ENCODE results near the gene STX3. TPM values are rescaled to one million over a fixed set of nuclear protein-coding genes. Genes with fewer than 3 reads are reported as not detected.

The STX3 gene
- total RNA-seq, 5 donors from 2014 or later (not counting 1 experiment from before 2014, with no cell fraction given), result 8.9 to 13.3 (median 11.4) TPM

DNA sequence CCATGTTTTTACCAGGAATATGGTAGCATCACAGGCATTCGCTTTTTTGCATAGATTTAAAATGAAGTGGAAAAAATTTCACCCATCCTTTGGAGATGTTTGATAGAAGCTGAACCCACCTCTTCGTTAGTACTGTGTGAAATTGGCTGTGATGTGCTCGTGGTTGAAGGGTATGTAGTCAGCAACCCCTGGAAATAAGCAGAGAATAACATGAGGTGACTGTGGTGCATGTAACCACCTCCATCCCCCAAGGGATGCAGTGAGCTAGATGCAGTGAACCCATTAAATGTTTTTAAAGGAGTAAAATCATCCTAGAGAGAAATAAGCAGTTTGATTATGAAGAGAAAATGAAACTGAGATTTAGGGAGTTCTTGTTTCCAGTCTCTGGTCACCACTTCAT is 74.2 kb downstream of the STX3 start:
- Histone ChIP-seq H3K4me3 (ENCODE audit: control insufficient read depth in 1 of 2, extremely low read depth in 1 of 2, low read length in 1 of 2) (no peak overlapping the region), H3K36me3 (ENCODE audit: control insufficient read depth in 2 of 2, extremely low read depth in 1 of 2, insufficient read depth in 1 of 2, low read length in 1 of 2) (no peaks in the 10 kb centered on the region), H3K4me1 (ENCODE audit: control insufficient read depth in 1 of 2, extremely low read depth in 1 of 2, insufficient read depth in 2 of 2, low read length in 2 of 2) (no peaks in the 10 kb centered on the region), H3K27ac (ENCODE audit: low read length) (no peak overlapping the region), H3K9me3 (no peaks in the 10 kb centered on the region), H3K27me3 (replicated peaks in 1 of 2; ENCODE audit: control insufficient read depth in 2 of 2, extremely low read depth in 1 of 2, insufficient read depth in 2 of 2, low read length in 1 of 2) (no peaks in the 10 kb centered on the region)
- no peak for DNase-seq
- no peak overlapping the region for H3K4me3 Mint-ChIP-seq
- no peaks in the 10 kb centered on the region for H3K36me3 Mint-ChIP-seq
- no peak for ATAC-seq (replicated peaks in 1 of 4)
- no peaks in the 10 kb centered on the region for H3K4me1 Mint-ChIP-seq
- no peak overlapping the region for H3K27ac Mint-ChIP-seq
- H3K27me3 Mint-ChIP-seq, result peaks cover 0 to 8% of the 10 kb centered on the region in 2 donors
- CTCF ChIA-PET, result no interaction called here
- POLR2A ChIA-PET, result no interaction called here
- H3K9me3 Mint-ChIP-seq, result no peaks in the 10 kb centered on the region
- no CpG with 5 or more reads among the region's 3 CpGs for WGBS (ENCODE audit: insufficient coverage)

DNA sequence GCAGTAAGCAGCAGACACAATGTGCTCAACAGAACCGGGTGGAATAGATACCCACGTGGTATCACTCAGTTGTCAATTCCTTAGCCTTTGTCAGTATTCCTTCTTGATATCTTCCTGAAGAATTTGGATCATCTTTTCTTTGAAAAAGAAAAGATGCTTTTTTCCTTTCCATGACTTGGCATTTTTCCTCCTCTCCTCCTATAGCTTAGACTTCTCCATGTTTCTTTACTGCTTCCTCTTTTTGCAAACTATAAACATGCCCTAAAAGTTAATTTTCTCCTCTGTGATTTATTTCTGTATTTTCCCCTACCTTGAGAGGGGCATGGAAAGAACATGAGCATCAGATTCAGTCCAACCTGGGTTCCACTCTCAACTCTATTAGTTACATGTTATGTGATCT is 78.4 kb downstream of the STX3 start:
- 75% methylated on average over 2 of the region's 2 CpGs for WGBS (ENCODE audit: insufficient coverage)
- ATAC-seq (replicated peaks in 1 of 4) (no peak), DNase-seq (no peak)
- no peak overlapping the region for H3K27ac Mint-ChIP-seq
- H3K27me3 ChIP-seq (replicated peaks in 1 of 2; ENCODE audit: control insufficient read depth in 2 of 2, extremely low read depth in 1 of 2, insufficient read depth in 2 of 2, low read length in 1 of 2), result no peaks in the 10 kb centered on the region
- H3K27ac ChIP-seq (ENCODE audit: low read length), result no peak overlapping the region
- ChIA-PET CTCF (no interaction called here), POLR2A (no interaction called here)
- H3K27me3 Mint-ChIP-seq, result peaks cover 10 to 13% of the 10 kb centered on the region in 2 donors
- H3K9me3 Mint-ChIP-seq, result no peaks in the 10 kb centered on the region
- no peak overlapping the region for H3K4me3 Mint-ChIP-seq
- H3K4me1 Mint-ChIP-seq, result no peaks in the 10 kb centered on the region
- no peaks in the 10 kb centered on the region for H3K36me3 Mint-ChIP-seq
- H3K4me3 ChIP-seq (ENCODE audit: control insufficient read depth in 1 of 2, extremely low read depth in 1 of 2, low read length in 1 of 2), result no peak overlapping the region
- H3K36me3 ChIP-seq (ENCODE audit: control insufficient read depth in 2 of 2, extremely low read depth in 1 of 2, insufficient read depth in 1 of 2, low read length in 1 of 2), result no peaks in the 10 kb centered on the region
- H3K9me3 ChIP-seq, result no peaks in the 10 kb centered on the region
- H3K4me1 ChIP-seq (ENCODE audit: control insufficient read depth in 1 of 2, extremely low read depth in 1 of 2, insufficient read depth in 2 of 2, low read length in 2 of 2), result no peaks in the 10 kb centered on the region

DNA sequence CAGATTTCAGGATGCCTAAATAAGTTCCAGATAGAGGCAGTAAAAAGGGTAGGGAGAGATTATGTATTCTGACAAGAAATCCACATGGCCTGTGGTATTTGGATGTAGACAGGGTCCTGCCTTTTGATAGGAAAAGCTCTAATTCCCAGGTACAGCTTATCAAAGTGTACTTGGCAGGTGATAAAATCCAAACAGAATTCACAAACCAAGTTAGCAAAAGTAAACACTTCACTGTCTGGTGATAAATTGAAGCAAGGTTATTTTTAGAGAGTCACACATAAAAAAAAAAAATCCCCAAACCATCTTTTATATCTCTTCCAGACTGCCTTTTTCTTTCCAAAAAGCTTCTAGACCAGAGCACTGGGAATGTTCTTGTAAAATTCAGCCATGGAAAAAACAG is 84.4 kb downstream of the STX3 start:
- Mint-ChIP-seq H3K27me3 (peaks cover 8 to 13% of the 10 kb centered on the region in 2 donors), H3K27ac (no peak overlapping the region), H3K9me3 (no peaks in the 10 kb centered on the region), H3K4me1 (no peaks in the 10 kb centered on the region), H3K36me3 (no peaks in the 10 kb centered on the region), H3K4me3 (no peak overlapping the region)
- no peaks in the 10 kb centered on the region for H3K27me3 ChIP-seq (replicated peaks in 1 of 2; ENCODE audit: control insufficient read depth in 2 of 2, extremely low read depth in 1 of 2, insufficient read depth in 2 of 2, low read length in 1 of 2)
- ChIA-PET CTCF (no interaction called here), POLR2A (no interaction called here)
- no peak for DNase-seq
- no peaks in the 10 kb centered on the region for H3K9me3 ChIP-seq
- no peaks in the 10 kb centered on the region for H3K4me1 ChIP-seq (ENCODE audit: control insufficient read depth in 1 of 2, extremely low read depth in 1 of 2, insufficient read depth in 2 of 2, low read length in 2 of 2)
- no peak overlapping the region for H3K27ac ChIP-seq (ENCODE audit: low read length)
- no peak overlapping the region for H3K4me3 ChIP-seq (ENCODE audit: control insufficient read depth in 1 of 2, extremely low read depth in 1 of 2, low read length in 1 of 2)
- no peak for ATAC-seq (replicated peaks in 1 of 4)
- no peaks in the 10 kb centered on the region for H3K36me3 ChIP-seq (ENCODE audit: control insufficient read depth in 2 of 2, extremely low read depth in 1 of 2, insufficient read depth in 1 of 2, low read length in 1 of 2)

DNA sequence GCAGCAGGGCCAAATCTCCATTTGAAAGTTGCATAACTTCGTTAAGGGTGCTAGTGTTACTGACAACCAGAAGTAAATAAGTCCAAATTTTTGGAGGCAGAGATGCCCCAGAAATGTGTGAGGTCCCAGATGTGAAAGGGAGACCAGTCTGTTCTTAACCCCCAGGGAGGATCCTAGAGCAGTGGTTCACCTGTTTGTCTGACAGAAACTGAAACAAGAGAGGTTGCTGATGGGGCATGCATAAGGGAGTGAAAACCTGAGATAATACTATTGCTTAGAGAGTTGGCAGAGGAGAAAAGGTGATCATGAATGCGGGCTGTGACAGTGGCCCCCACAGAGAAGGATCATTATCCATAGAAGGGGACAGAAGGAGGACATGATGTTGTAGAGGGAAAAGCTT is 86.3 kb downstream of the STX3 start:
- no peaks in the 10 kb centered on the region for H3K4me1 ChIP-seq (ENCODE audit: control insufficient read depth in 1 of 2, extremely low read depth in 1 of 2, insufficient read depth in 2 of 2, low read length in 2 of 2)
- no peaks in the 10 kb centered on the region for H3K9me3 ChIP-seq
- H3K9me3 Mint-ChIP-seq, result no peaks in the 10 kb centered on the region
- H3K4me3 ChIP-seq (ENCODE audit: control insufficient read depth in 1 of 2, extremely low read depth in 1 of 2, low read length in 1 of 2), result no peak overlapping the region
- H3K27ac Mint-ChIP-seq, result no peak overlapping the region
- no peak overlapping the region for H3K4me3 Mint-ChIP-seq
- ATAC-seq (replicated peaks in 1 of 4), result no peak
- WGBS (ENCODE audit: insufficient coverage), result 86% methylated on average over 2 of the region's 2 CpGs
- ChIA-PET POLR2A (no interaction called here), CTCF (no interaction called here)
- H3K27ac ChIP-seq (ENCODE audit: low read length), result no peak overlapping the region
- no peaks in the 10 kb centered on the region for H3K36me3 ChIP-seq (ENCODE audit: control insufficient read depth in 2 of 2, extremely low read depth in 1 of 2, insufficient read depth in 1 of 2, low read length in 1 of 2)
- no peaks in the 10 kb centered on the region for H3K27me3 ChIP-seq (replicated peaks in 1 of 2; ENCODE audit: control insufficient read depth in 2 of 2, extremely low read depth in 1 of 2, insufficient read depth in 2 of 2, low read length in 1 of 2)
- no peaks in the 10 kb centered on the region for H3K36me3 Mint-ChIP-seq
- no peaks in the 10 kb centered on the region for H3K4me1 Mint-ChIP-seq
- H3K27me3 Mint-ChIP-seq, result peaks cover 7 to 9% of the 10 kb centered on the region in 2 donors
- DNase-seq, result no peak

DNA sequence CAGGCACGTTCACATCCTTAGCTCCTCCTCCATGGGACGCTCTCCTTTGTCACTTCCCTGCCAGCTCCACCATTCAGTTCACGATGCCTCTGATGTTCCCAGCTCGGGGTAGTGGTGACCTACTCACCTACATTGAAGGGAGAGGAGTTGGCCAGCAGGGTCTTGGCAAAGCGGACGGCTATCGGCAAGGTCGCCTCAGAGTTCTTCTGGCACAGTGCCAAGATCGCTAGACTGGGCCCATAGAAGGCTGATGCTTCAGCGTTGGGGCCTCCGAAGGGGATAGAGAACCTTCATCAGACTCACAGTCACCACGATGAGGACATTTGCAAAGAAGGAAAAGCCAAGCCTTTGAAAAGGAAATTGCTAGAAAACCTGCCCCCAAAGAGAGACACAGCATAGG is 87.1 kb downstream of the STX3 start:
- no peaks in the 10 kb centered on the region for H3K4me1 Mint-ChIP-seq
- CTCF ChIA-PET, result no interaction called here
- H3K27ac Mint-ChIP-seq, result no peak overlapping the region
- no peaks in the 10 kb centered on the region for H3K9me3 ChIP-seq
- DNase-seq (no peak), ATAC-seq (replicated peaks in 1 of 4) (no peak)
- 93% methylated on average over 10 of the region's 12 CpGs for WGBS (ENCODE audit: insufficient coverage)
- no peaks in the 10 kb centered on the region for H3K36me3 ChIP-seq (ENCODE audit: control insufficient read depth in 2 of 2, extremely low read depth in 1 of 2, insufficient read depth in 1 of 2, low read length in 1 of 2)
- H3K9me3 Mint-ChIP-seq, result peaks cover 0 to under 1% (median 0%) of the 10 kb centered on the region in 3 donors
- H3K4me3 Mint-ChIP-seq, result no peak overlapping the region
- H3K27me3 Mint-ChIP-seq, result peaks cover 1 to 7% of the 10 kb centered on the region in 2 donors
- H3K4me1 ChIP-seq (ENCODE audit: control insufficient read depth in 1 of 2, extremely low read depth in 1 of 2, insufficient read depth in 2 of 2, low read length in 2 of 2), result no peaks in the 10 kb centered on the region
- POLR2A ChIA-PET, result no interaction called here
- no peak overlapping the region for H3K27ac ChIP-seq (ENCODE audit: low read length)
- H3K36me3 Mint-ChIP-seq, result no peaks in the 10 kb centered on the region
- H3K4me3 ChIP-seq (ENCODE audit: control insufficient read depth in 1 of 2, extremely low read depth in 1 of 2, low read length in 1 of 2), result no peak overlapping the region
- H3K27me3 ChIP-seq (replicated peaks in 1 of 2; ENCODE audit: control insufficient read depth in 2 of 2, extremely low read depth in 1 of 2, insufficient read depth in 2 of 2, low read length in 1 of 2), result no peaks in the 10 kb centered on the region

DNA sequence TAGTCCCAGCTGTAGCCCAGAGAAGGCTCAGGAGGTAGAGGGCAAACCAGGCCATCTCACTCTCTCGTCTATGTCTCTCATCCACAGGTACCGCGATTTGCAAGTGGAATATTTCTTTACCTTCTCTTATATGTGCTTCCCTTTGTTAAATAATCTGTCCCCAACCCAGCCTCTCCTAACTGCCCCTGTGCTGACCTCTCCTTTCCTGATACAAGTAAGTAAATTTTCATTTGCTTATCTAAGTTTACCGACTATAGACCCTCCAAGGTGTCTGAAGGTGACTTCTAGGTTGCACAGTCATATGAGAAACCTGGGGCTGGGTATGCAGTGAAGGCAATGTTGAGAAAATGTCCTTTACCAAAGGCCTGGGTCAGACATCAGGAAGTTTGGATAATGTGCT is 90.2 kb downstream of the STX3 start, which contains the start of gene CBLIF:
TSS of gene CBLIF (minus strand) at position 101 of the 400 bp plus-strand sequence. CDS start at position 55, 46 bp downstream.
- ATAC-seq (replicated peaks in 1 of 4), result no peak
- Mint-ChIP-seq H3K9me3 (peaks cover 0 to 4% (median 4%) of the 10 kb centered on the region in 3 donors), H3K36me3 (no peaks in the 10 kb centered on the region), H3K27ac (no peak within 1 kb of the TSS), H3K4me3 (no peak within 1 kb of the TSS), H3K27me3 (peaks cover 0 to 3% of the 10 kb centered on the region in 2 donors), H3K4me1 (no peaks in the 10 kb centered on the region)
- Histone ChIP-seq H3K9me3 (no peaks in the 10 kb centered on the region), H3K4me3 (ENCODE audit: control insufficient read depth in 1 of 2, extremely low read depth in 1 of 2, low read length in 1 of 2) (no peak within 1 kb of the TSS), H3K36me3 (ENCODE audit: control insufficient read depth in 2 of 2, extremely low read depth in 1 of 2, insufficient read depth in 1 of 2, low read length in 1 of 2) (no peaks in the 10 kb centered on the region), H3K4me1 (ENCODE audit: control insufficient read depth in 1 of 2, extremely low read depth in 1 of 2, insufficient read depth in 2 of 2, low read length in 2 of 2) (no peaks in the 10 kb centered on the region), H3K27me3 (replicated peaks in 1 of 2; ENCODE audit: control insufficient read depth in 2 of 2, extremely low read depth in 1 of 2, insufficient read depth in 2 of 2, low read length in 1 of 2) (no peaks in the 10 kb centered on the region), H3K27ac (ENCODE audit: low read length) (no peak within 1 kb of the TSS)
- DNase-seq, result no peak
- ChIA-PET CTCF (no interaction called here), POLR2A (no interaction called here)
- 81% methylated on average over 3 of the region's 4 CpGs for WGBS (ENCODE audit: insufficient coverage)

DNA sequence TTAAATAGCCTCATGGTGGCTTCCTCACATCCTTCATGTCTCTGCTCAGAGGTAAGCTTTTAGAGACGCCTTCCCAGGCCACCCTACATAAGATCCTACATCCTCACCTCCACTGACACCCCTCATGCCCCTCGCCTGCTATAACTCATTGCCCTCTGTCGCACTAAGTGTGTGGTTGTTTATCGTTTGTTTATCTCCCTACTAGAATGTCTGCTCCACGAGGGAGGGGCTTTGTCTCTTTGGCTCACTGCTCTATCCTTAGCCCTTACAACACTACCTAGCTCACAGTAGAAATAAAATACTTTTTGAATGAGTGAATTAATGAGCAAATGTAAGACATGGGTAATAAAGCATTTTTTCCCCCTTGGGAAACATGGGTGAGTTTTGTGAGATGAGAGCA is 91.4 kb downstream of the STX3 start:
- H3K4me3 Mint-ChIP-seq, result no peak overlapping the region
- ChIA-PET POLR2A (no interaction called here), CTCF (interaction anchor here in 1 of 2 donors (0.6 kb wide), 1 partner anchor 8 kb away, joined by 3 read pairs; no protein-coding TSS in a partner anchor)
- no peak overlapping the region for H3K4me3 ChIP-seq (ENCODE audit: control insufficient read depth in 1 of 2, extremely low read depth in 1 of 2, low read length in 1 of 2)
- no peaks in the 10 kb centered on the region for H3K4me1 ChIP-seq (ENCODE audit: control insufficient read depth in 1 of 2, extremely low read depth in 1 of 2, insufficient read depth in 2 of 2, low read length in 2 of 2)
- H3K9me3 Mint-ChIP-seq, result peaks cover 0 to 4% (median 4%) of the 10 kb centered on the region in 3 donors
- H3K4me1 Mint-ChIP-seq, result no peaks in the 10 kb centered on the region
- WGBS (ENCODE audit: insufficient coverage), result no CpG with 5 or more reads among the region's 5 CpGs
- H3K36me3 ChIP-seq (ENCODE audit: control insufficient read depth in 2 of 2, extremely low read depth in 1 of 2, insufficient read depth in 1 of 2, low read length in 1 of 2), result no peaks in the 10 kb centered on the region
- no peak overlapping the region for H3K27ac ChIP-seq (ENCODE audit: low read length)
- H3K27me3 Mint-ChIP-seq, result peaks cover 3% of the 10 kb centered on the region in 2 donors
- H3K27me3 ChIP-seq (replicated peaks in 1 of 2; ENCODE audit: control insufficient read depth in 2 of 2, extremely low read depth in 1 of 2, insufficient read depth in 2 of 2, low read length in 1 of 2), result no peaks in the 10 kb centered on the region
- ATAC-seq (replicated peaks in 1 of 4) (no peak), DNase-seq (no peak)
- no peak overlapping the region for H3K27ac Mint-ChIP-seq
- no peaks in the 10 kb centered on the region for H3K36me3 Mint-ChIP-seq
- no peaks in the 10 kb centered on the region for H3K9me3 ChIP-seq
